CD4-positive, alpha-beta T cell treated with Interleukin-6 at 100 ng/mL for 8 hours (primary cell): ENCODE results near the gene MAGI2.

Experiments
- DNase-seq: peaks from one replicate; pipeline ENCODE4 v3.0.0-alpha.2; 2020; ENCODE audit warnings: mixed read lengths, low spot score

Gene MAGI2

GRCh38 chr7:77995717-77996116 is 1457.8 kb downstream of the MAGI2 start:
- DNase-seq = no peak

GRCh38 chr7:77993838-77994237 is 1459.6 kb downstream of the MAGI2 start:
- DNase-seq = no peak

DNA sequence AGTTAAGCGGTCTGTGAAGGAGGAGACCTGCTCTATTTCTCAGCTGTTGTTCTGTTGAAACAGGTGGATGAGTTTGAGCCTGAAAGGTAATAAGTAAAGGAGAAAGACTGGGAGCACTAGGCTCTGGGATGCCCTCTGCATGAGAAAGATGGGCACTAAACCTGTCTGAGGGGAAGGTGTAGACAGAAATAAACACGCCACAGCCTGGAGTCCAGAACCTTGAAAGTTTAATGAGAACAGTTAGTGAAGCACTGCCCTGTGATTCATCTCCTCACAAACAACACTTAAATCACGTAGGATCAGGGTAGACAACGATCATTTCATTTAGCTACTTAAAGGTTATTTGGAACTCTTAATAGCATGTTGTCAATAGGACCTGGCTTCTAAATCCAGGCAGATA is 1461.8 kb downstream of the MAGI2 start:
- DNase-seq = no peak

- DNase-seq = no peak
Observed at GRCh38 chr7:77989981-77990566, 1463.4 kb downstream of the MAGI2 start.

- DNase-seq = no peak
Observed at GRCh38 chr7:77985974-77986339, 1467.5 kb downstream of the MAGI2 start.

DNA sequence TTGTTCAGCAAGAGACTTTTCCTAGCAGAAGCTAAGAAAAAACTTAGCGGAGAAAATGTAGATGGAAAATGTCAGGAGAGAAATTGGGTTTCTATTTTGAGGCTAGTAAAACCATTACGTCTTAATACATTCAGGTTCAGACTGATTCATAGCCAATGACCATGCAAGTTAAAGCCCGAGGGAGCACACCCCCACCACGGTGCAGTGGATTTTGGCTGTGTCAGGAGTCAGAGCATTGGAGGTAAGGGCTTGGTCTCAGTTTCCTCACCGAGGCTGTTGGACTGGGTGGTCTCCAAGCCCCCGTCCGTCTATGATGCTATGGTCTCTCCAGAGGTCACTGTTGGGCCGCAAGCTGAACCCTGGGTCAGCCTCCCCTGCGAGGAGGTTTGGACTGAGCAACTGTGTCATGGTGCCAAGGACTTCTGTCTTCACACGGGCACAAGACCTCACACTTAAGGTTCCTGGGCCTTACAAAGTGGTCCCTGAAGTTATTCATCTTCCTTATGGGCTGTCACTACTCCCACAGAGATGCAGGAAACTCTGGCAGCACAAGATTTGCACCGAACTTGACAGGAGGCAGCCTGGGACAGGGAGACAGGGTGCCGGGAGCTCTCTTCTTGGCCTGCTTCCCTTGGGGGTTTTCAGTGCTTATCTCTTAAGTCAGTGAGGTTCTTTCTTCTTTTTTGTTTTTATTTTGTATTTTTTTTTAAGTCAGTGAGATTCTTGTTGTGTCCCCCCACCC is 1468.1 kb downstream of the MAGI2 start:
- no peak for DNase-seq

DNA sequence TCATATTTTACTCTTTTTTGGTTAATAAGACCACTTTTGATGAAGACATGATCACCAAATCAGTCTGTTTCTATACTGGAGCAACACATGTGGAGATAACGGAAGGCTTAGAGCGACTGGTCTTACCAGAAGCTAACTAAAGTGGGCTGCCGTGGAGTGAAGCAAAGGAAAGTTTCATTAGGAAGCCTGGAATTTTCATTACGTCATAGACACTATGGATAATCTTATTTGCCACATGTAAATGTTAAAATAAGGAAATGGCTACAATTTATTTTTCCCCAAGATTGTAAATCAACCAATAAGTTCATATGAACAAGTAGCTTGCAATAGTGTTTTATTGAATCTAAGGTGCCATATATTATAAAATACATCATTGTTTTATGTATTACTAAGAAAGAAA is 1469.5 kb downstream of the MAGI2 start:
- no peak for DNase-seq

GRCh38 chr7:77982926-77983550 is 1470.4 kb downstream of the MAGI2 start:
- no peak for DNase-seq

GRCh38 chr7:77980087-77980713 is 1473.3 kb downstream of the MAGI2 start:
- no peak for DNase-seq

GRCh38 chr7:77979219-77979618 is 1474.2 kb downstream of the MAGI2 start:
- DNase-seq = no peak

DNA sequence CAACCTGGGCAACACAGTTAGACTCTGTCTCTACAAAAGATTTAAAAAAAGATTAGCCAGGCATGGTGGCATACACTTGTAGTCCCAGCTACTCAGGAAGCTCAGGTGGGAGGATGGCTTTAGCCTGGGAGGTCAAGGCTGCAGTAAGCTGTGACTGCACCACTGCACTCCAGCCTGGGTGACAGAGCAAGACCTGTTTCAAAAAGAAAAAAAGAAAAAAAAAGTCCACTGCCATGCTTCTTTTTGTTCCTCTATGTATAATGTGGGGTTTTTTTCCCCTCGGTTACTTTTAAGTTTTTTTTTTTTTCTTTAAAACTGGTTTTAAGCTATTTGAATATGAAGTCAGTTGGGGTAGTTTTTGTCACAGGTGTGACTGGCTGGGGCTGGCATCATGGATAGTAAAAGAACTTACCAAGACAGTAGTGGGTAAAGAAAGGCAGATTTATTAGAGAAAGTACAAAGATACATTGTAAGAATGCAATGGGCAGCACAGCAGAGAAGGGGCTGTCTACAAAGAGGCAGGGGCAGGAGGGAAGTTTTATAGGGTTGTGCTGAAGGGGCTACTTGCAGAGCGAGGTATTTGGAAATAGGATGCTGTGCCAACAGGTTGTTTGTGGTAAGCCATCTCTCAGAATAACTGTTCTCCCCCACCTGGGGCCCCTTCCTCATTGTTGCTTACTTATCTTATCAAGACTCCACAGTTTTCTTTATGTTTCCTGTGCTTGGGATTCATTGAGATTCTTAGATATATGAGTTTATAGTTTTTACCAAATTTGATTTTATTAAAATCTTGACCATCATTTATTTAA is 1477.6 kb downstream of the MAGI2 start:
- DNase-seq = no peak

DNA sequence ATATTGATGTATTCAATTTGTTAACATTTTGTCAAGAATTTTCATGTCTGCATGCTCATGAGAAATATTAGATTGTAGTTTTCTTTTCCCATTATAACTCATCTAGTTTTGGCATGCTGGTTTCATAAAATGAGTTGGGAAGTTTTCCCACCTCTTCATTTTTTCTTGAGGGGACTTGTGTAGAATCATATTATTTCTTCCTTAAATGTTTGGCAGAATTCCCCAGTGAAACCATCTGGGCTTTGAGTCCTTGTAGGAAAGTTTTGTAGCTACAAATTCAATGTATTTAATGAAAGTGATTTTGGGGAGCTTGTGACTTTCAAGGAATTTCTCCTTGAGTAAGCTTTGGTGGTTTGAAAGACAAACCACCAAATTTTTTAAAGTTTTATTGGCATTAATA is 1481.7 kb downstream of the MAGI2 start:
- no peak for DNase-seq

- no peak for DNase-seq
Observed at GRCh38 chr7:77967429-77967828, 1486.0 kb downstream of the MAGI2 start.
